Prostate gland (tissue), 2 donors: ENCODE data around the gene MAN2A2. TPM values are rescaled to one million over a fixed set of nuclear protein-coding genes. Genes with fewer than 3 reads are reported as not detected.

Experiments
- DNase-seq: peaks from one replicate; pipeline ENCODE4 v3.0.0-alpha.2; 2019; ENCODE audit warnings: low spot score
- H3K27ac ChIP-seq, 2 donors: fragments of 200-600 bp; sonication (generic); 2 replicates each; pipeline ENCODE4 v1.5.1; 2017 to 2019
- H3K27me3 ChIP-seq: fragments of 200-600 bp; sonication (generic); replicated peaks from 2 replicates; pipeline ENCODE4 v1.5.1; 2019; ENCODE audit not compliant: insufficient read depth
- H3K36me3 ChIP-seq, 2 donors: fragments of 200-600 bp; sonication (generic); 1 replicate in 1 of 2; 2 replicates in 1 of 2; pipeline versions ENCODE4 v1.5.1 to v1.8.1; 2017 to 2019
- H3K4me1 ChIP-seq: fragments of 200-600 bp; sonication (generic); replicated peaks from 2 replicates; pipeline ENCODE4 v1.5.1; 2019
- H3K4me3 ChIP-seq, 2 donors: fragments of 200-600 bp; sonication (generic); 2 replicates each; pipeline ENCODE4 v1.5.1; 2017 to 2019
- H3K9me3 ChIP-seq: fragments of 200-600 bp; sonication (generic); 2 replicates; pipeline ENCODE4 v1.5.1; 2017
- POLR2A ChIP-seq: fragments of 450-650 bp; IDR thresholded peaks from one replicate; pipeline ENCODE4 v1.6.1; 2016; ENCODE audit warnings: antibody characterized with exemption, mild to moderate bottlenecking
- POLR2AphosphoS5 ChIP-seq: sonication (generic); formaldehyde crosslinking; IDR thresholded peaks from one replicate; pipeline ENCODE4 v1.6.1; 2017; ENCODE audit warnings: antibody characterized with exemption
- WGBS: methylation state at CpG from one replicate; pipeline ENCODE4 v1.1.5; 2018; 5-methylcytosine and 5-hydroxymethylcytosine counted together
- intact Hi-C: fragments of 100-400 bp; cut with DNase I; formaldehyde crosslinking; loops from one replicate; pipeline ENCODE4 v1.14.2; 2022
- total RNA-seq, 2 donors: library from RNA; depleted of rRNA; stranded (reverse); fragments of >200 nt; gene quantifications; one replicate each; pipeline ENCODE4 v1.1.0, GENCODE V29; 2016
- TF ChIP-seq, protein P1 (sequence below), 4 experiments: fragments of 200-600 bp in 2 of 4; fragments of 450-650 bp in 2 of 4; sonication (generic) in 2 of 4; IDR thresholded peaks; 1 replicate in 3 of 4; 2 replicates in 1 of 4; pipeline ENCODE4 v1.5.1; 2016 to 2019; ENCODE audit warnings: antibody characterized with exemption in 4 of 4, mild to moderate bottlenecking in 2 of 4, moderate library complexity in 2 of 4

Gene MAN2A2
- total RNA-seq, 2 donors from 2014 or later: 46.6 to 113 TPM

DNA sequence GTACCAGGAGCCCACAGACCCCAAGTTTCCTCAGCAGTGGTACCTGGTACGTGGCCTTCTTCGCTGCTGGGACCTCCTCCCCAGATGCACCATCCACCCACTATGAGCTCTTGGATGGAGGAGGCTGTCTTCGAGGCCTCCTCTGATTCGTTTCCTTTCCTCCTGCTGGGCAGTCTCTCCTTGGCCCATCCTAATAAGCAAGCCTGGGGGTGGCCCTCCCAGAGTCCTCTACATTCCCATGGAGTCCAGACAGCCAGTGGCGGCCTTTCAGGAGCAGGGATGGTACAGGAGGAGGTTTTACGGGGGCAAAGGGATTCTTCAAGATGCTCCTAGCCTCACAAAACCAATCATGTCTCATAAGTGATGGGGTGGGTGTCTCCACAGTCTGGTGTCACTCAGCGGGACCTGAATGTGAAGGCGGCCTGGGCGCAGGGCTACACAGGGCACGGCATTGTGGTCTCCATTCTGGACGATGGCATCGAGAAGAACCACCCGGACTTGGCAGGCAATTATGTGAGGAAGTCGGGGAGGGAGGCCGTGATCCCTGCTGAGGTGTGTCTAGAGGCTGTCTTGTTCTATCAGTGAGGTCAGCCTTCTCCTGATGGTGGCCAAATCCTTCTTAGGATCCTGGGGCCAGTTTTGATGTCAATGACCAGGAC is 26.5 kb upstream of the MAN2A2 start:
- intact Hi-C loops: no loop called here
- no peaks in the 10 kb centered on the region for H3K9me3 ChIP-seq
- no peak for TF ChIP-seq POLR2A
- no peak for TF ChIP-seq POLR2AphosphoS5
- TF ChIP-seq, protein P1, sequence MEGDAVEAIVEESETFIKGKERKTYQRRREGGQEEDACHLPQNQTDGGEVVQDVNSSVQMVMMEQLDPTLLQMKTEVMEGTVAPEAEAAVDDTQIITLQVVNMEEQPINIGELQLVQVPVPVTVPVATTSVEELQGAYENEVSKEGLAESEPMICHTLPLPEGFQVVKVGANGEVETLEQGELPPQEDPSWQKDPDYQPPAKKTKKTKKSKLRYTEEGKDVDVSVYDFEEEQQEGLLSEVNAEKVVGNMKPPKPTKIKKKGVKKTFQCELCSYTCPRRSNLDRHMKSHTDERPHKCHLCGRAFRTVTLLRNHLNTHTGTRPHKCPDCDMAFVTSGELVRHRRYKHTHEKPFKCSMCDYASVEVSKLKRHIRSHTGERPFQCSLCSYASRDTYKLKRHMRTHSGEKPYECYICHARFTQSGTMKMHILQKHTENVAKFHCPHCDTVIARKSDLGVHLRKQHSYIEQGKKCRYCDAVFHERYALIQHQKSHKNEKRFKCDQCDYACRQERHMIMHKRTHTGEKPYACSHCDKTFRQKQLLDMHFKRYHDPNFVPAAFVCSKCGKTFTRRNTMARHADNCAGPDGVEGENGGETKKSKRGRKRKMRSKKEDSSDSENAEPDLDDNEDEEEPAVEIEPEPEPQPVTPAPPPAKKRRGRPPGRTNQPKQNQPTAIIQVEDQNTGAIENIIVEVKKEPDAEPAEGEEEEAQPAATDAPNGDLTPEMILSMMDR (IDR thresholded peaks at IDR 0.05): no peak
- WGBS: 90% methylated on average over 15 of the region's 15 CpGs
- H3K27me3 ChIP-seq: no peaks in the 10 kb centered on the region
- no peak overlapping the region for H3K27ac ChIP-seq
- H3K36me3 ChIP-seq: peaks cover 20 to 59% of the 10 kb centered on the region in 2 donors
- H3K4me1 ChIP-seq: peaks cover 20% of the 10 kb centered on the region
- H3K4me3 ChIP-seq: no peak overlapping the region
- no peak for DNase-seq

DNA sequence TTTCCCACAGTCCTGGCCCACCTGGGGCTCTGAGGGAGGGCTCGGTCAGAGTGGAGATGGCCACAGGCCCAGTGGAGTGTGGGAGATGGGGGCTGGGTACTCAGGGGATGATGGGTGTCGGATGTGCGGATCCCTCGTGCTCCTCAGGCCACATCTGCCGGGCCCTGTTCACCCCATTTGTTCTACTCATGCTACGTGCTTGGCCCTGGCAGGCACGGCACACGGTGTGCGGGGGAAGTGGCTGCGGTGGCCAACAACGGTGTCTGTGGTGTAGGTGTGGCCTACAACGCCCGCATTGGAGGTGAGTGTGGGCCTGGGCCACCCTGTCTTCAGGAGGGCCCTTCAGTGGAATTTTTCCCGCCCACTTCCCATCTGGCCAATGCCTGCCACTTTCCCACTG is 25.8 kb upstream of the MAN2A2 start:
- Histone ChIP-seq H3K4me3 (no peak overlapping the region), H3K36me3 (peaks cover 20 to 61% of the 10 kb centered on the region in 2 donors), H3K27ac (no peak overlapping the region), H3K9me3 (no peaks in the 10 kb centered on the region), H3K27me3 (no peaks in the 10 kb centered on the region), H3K4me1 (peaks cover 20% of the 10 kb centered on the region)
- intact Hi-C loops: no loop called here
- no peak for DNase-seq
- 90% methylated on average over 14 of the region's 14 CpGs for WGBS
- no peak for TF ChIP-seq POLR2AphosphoS5
- no peak for TF ChIP-seq POLR2A
- TF ChIP-seq, protein P1 (IDR thresholded peaks at IDR 0.05): no peak

DNA sequence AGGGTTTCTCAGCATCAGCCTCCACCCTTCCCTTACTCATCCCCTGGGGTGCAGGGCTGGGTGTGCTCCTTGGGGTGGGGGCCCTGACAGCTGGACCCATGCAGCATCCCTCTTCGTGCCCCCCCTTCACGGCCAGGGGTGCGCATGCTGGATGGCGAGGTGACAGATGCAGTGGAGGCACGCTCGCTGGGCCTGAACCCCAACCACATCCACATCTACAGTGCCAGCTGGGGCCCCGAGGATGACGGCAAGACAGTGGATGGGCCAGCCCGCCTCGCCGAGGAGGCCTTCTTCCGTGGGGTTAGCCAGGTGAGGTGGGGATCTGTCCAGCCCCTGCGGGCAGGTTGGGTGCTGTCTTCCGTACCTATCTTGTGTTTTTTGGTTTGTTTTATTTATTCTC is 25.1 kb upstream of the MAN2A2 start:
- H3K4me3 ChIP-seq: no peak overlapping the region
- no peaks in the 10 kb centered on the region for H3K27me3 ChIP-seq
- H3K4me1 ChIP-seq: peaks cover 16% of the 10 kb centered on the region
- no peaks in the 10 kb centered on the region for H3K9me3 ChIP-seq
- H3K36me3 ChIP-seq: peaks cover 20 to 61% of the 10 kb centered on the region in 2 donors
- TF ChIP-seq POLR2A: no peak
- TF ChIP-seq, protein P1 (IDR thresholded peaks at IDR 0.05): no peak
- no peak for TF ChIP-seq POLR2AphosphoS5
- DNase-seq: no peak
- no peak overlapping the region for H3K27ac ChIP-seq
- 88% methylated on average over 14 of the region's 14 CpGs for WGBS
- intact Hi-C loops: no loop called here

DNA sequence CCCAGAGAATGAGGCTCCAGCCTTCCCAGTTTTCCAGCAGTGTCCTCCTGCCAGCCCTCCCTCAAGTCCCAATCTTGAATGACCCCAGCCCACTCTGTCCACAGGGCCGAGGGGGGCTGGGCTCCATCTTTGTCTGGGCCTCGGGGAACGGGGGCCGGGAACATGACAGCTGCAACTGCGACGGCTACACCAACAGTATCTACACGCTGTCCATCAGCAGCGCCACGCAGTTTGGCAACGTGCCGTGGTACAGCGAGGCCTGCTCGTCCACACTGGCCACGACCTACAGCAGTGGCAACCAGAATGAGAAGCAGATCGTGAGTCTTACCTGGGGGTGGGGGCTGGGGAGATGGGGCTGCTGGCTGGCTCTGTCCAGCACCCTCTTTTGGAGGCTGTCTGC is 24.4 kb upstream of the MAN2A2 start:
- DNase-seq: no peak
- H3K4me3 ChIP-seq: no peak overlapping the region
- H3K27ac ChIP-seq: no peak overlapping the region
- WGBS: 92% methylated on average over 15 of the region's 15 CpGs
- H3K36me3 ChIP-seq: peaks cover 20 to 61% of the 10 kb centered on the region in 2 donors
- H3K4me1 ChIP-seq: peaks cover 10% of the 10 kb centered on the region
- no peaks in the 10 kb centered on the region for H3K9me3 ChIP-seq
- TF ChIP-seq, protein P1 (IDR thresholded peaks at IDR 0.05): no peak
- TF ChIP-seq POLR2AphosphoS5 (no peak), POLR2A (no peak)
- intact Hi-C loops: no loop called here
- no peaks in the 10 kb centered on the region for H3K27me3 ChIP-seq

DNA sequence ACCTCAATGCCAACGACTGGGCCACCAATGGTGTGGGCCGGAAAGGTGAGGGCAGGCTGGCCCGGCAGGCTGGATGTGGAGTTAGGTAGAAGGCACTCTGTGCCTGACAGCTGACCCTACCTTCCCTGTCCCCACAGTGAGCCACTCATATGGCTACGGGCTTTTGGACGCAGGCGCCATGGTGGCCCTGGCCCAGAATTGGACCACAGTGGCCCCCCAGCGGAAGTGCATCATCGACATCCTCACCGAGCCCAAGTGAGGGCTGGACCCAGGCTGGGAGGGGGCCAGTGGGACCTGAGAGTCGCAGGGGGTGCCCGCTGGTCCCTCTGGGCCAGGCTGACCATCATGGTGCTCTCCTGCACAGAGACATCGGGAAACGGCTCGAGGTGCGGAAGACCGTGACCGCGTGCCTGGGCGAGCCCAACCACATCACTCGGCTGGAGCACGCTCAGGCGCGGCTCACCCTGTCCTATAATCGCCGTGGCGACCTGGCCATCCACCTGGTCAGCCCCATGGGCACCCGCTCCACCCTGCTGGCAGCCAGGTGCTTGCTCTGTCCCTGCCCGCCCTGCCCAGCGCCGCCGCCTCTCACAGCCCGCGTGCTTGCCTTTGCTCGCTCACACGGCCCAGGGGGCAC is 23.3 kb upstream of the MAN2A2 start:
- Histone ChIP-seq H3K27me3 (no peaks in the 10 kb centered on the region), H3K9me3 (no peaks in the 10 kb centered on the region), H3K4me1 (peaks cover 5% of the 10 kb centered on the region), H3K36me3 (peaks cover 20 to 61% of the 10 kb centered on the region in 2 donors), H3K4me3 (no peak overlapping the region), H3K27ac (no peak overlapping the region)
- no peak for DNase-seq
- 84% methylated on average over 33 of the region's 35 CpGs for WGBS
- TF ChIP-seq POLR2A: no peak
- TF ChIP-seq POLR2AphosphoS5: no peak
- TF ChIP-seq, protein P1 (IDR thresholded peaks at IDR 0.05): no peak
- intact Hi-C loops: loop anchor here (10.0 kb wide), 1 partner anchor 565 kb away; no protein-coding TSS in a partner anchor
